Activated naive CD4-positive, alpha-beta T cell treated with anti-CD3 and anti-CD28 coated beads, Interleukin-2, amount 10 ng/mL, durations not matched to agents 7 days and 5 days (primary cell): ENCODE data around the gene LRP2BP.

ENCODE experiments used
- CTCF ChIA-PET: fragments of 350-600 bp; sonication (Branson Sonifier 250); formaldehyde crosslinking; loops from one replicate; lab custom pipeline; 2021; ENCODE audit warnings: antibody characterized with exemption; lab: Charles Lee
- DNase-seq: peaks from one replicate; pipeline ENCODE4 v3.0.0-alpha.2; 2020
- H3K27ac Mint-ChIP-seq: one replicate; pipeline ENCODE4 v1.8.0; 2021; ENCODE audit warnings: mild to moderate bottlenecking, moderate library complexity, mixed read lengths
- H3K27me3 Mint-ChIP-seq: one replicate; pipeline ENCODE4 v1.8.0; 2021; ENCODE audit warnings: mild to moderate bottlenecking, mixed read lengths
- H3K36me3 Mint-ChIP-seq: one replicate; pipeline ENCODE4 v1.8.0; 2021; ENCODE audit warnings: mixed read lengths
- H3K4me1 Mint-ChIP-seq: one replicate; pipeline ENCODE4 v1.8.0; 2021; ENCODE audit warnings: mixed read lengths
- H3K4me3 Mint-ChIP-seq: one replicate; pipeline ENCODE4 v1.8.0; 2021; ENCODE audit warnings: mild to moderate bottlenecking, moderate library complexity, mixed read lengths
- H3K9me3 Mint-ChIP-seq: one replicate; pipeline ENCODE4 v1.8.0; 2021; ENCODE audit warnings: mixed read lengths

Gene LRP2BP

GRCh38 chr4:185408432-185408831 lies 12.7 kb upstream of the LRP2BP start:
- Mint-ChIP-seq H3K27me3 (no peaks in the 10 kb centered on the region), H3K4me1 (no peaks in the 10 kb centered on the region), H3K36me3 (peaks cover 27% of the 10 kb centered on the region), H3K27ac (no peak overlapping the region), H3K9me3 (no peaks in the 10 kb centered on the region), H3K4me3 (no peak overlapping the region)
- CTCF ChIA-PET = no interaction called here
- DNase-seq = no peak

GRCh38 chr4:185405296-185405999 lies 9.7 kb upstream of the LRP2BP start:
- Mint-ChIP-seq H3K9me3 (no peaks in the 10 kb centered on the region), H3K36me3 (peaks cover 42% of the 10 kb centered on the region), H3K4me3 (no peak overlapping the region), H3K27ac (peak overlapping the region; percentile 33), H3K4me1 (peaks cover 5% of the 10 kb centered on the region), H3K27me3 (no peaks in the 10 kb centered on the region)
- CTCF ChIA-PET = interaction anchor here (1.2 kb wide), 1 partner anchor 271 kb away, joined by 4 read pairs; no protein-coding TSS in a partner anchor
- DNase-seq = no peak

GRCh38 chr4:185404031-185404430 lies 8.3 kb upstream of the LRP2BP start:
- no peaks in the 10 kb centered on the region for H3K27me3 Mint-ChIP-seq
- H3K36me3 Mint-ChIP-seq = peaks cover 52% of the 10 kb centered on the region
- H3K9me3 Mint-ChIP-seq = no peaks in the 10 kb centered on the region
- DNase-seq = no peak
- no peak overlapping the region for H3K27ac Mint-ChIP-seq
- no peak overlapping the region for H3K4me3 Mint-ChIP-seq
- H3K4me1 Mint-ChIP-seq = peaks cover 18% of the 10 kb centered on the region
- CTCF ChIA-PET = interaction anchor here (1.2 kb wide), 1 partner anchor 269 kb away, joined by 4 read pairs; no protein-coding TSS in a partner anchor

- Mint-ChIP-seq H3K9me3 (no peaks in the 10 kb centered on the region), H3K27ac (peak overlapping the region; percentile 28), H3K4me3 (no peak overlapping the region), H3K4me1 (peaks cover 50% of the 10 kb centered on the region), H3K36me3 (peaks cover 53% of the 10 kb centered on the region), H3K27me3 (no peaks in the 10 kb centered on the region)
- CTCF ChIA-PET = no interaction called here
- DNase-seq = no peak
Observed at GRCh38 chr4:185399466-185399865, 3.7 kb upstream of the LRP2BP start.

GRCh38 chr4:185398618-185399017 lies 2.9 kb upstream of the LRP2BP start:
- peak overlapping the region; percentile 94 for H3K4me3 Mint-ChIP-seq
- H3K27me3 Mint-ChIP-seq = no peaks in the 10 kb centered on the region
- no peak overlapping the region for H3K27ac Mint-ChIP-seq
- peaks cover 51% of the 10 kb centered on the region for H3K36me3 Mint-ChIP-seq
- CTCF ChIA-PET = interaction anchor here (0.7 kb wide), 1 partner anchor 14 kb away, joined by 3 read pairs; no protein-coding TSS in a partner anchor
- peaks cover 57% of the 10 kb centered on the region for H3K4me1 Mint-ChIP-seq
- H3K9me3 Mint-ChIP-seq = no peaks in the 10 kb centered on the region
- no peak for DNase-seq

- CTCF ChIA-PET = no interaction called here
- Mint-ChIP-seq H3K4me1 (peaks cover 58% of the 10 kb centered on the region), H3K27me3 (no peaks in the 10 kb centered on the region), H3K9me3 (no peaks in the 10 kb centered on the region), H3K27ac (peak within 1 kb of the TSS; percentile 99), H3K36me3 (peaks cover 44% of the 10 kb centered on the region), H3K4me3 (peak within 1 kb of the TSS; percentile 94)
- no peak for DNase-seq
Observed at GRCh38 chr4:185396724-185397385, 1.1 kb upstream of the LRP2BP start, which contains the start of gene ANKRD37. Gene ANKRD37 (plus strand): TSS chr4:185396841. CDS start chr4:185396924, 83 bp downstream.

GRCh38 chr4:185395956-185396723 lies 416 bp upstream of the LRP2BP start:
- H3K4me3 Mint-ChIP-seq = peak overlapping the region; percentile 94
- H3K36me3 Mint-ChIP-seq = peaks cover 41% of the 10 kb centered on the region
- H3K27ac Mint-ChIP-seq = peak overlapping the region; percentile 99
- CTCF ChIA-PET = no interaction called here
- peak; percentile 96 for DNase-seq
- no peaks in the 10 kb centered on the region for H3K9me3 Mint-ChIP-seq
- peaks cover 57% of the 10 kb centered on the region for H3K4me1 Mint-ChIP-seq
- no peaks in the 10 kb centered on the region for H3K27me3 Mint-ChIP-seq

- Mint-ChIP-seq H3K27ac (peak overlapping the region; percentile 99), H3K4me3 (peak overlapping the region; percentile 94), H3K9me3 (no peaks in the 10 kb centered on the region), H3K36me3 (peaks cover 30% of the 10 kb centered on the region), H3K27me3 (no peaks in the 10 kb centered on the region), H3K4me1 (peaks cover 46% of the 10 kb centered on the region)
- CTCF ChIA-PET = no interaction called here
- DNase-seq = no peak
Observed at GRCh38 chr4:185394568-185395237, 1.0 kb downstream of the LRP2BP start.

- CTCF ChIA-PET = no interaction called here
- Mint-ChIP-seq H3K4me1 (peaks cover 23% of the 10 kb centered on the region), H3K36me3 (peaks cover 8% of the 10 kb centered on the region), H3K9me3 (no peaks in the 10 kb centered on the region), H3K27ac (no peak overlapping the region), H3K4me3 (no peak overlapping the region), H3K27me3 (no peaks in the 10 kb centered on the region)
- no peak for DNase-seq
Observed at GRCh38 chr4:185392156-185392555, 3.6 kb downstream of the LRP2BP start.

GRCh38 chr4:185390941-185391340 lies 4.8 kb downstream of the LRP2BP start:
- H3K36me3 Mint-ChIP-seq = peaks cover 3% of the 10 kb centered on the region
- DNase-seq = no peak
- no peaks in the 10 kb centered on the region for H3K27me3 Mint-ChIP-seq
- CTCF ChIA-PET = no interaction called here
- no peaks in the 10 kb centered on the region for H3K9me3 Mint-ChIP-seq
- no peak overlapping the region for H3K4me3 Mint-ChIP-seq
- H3K4me1 Mint-ChIP-seq = peaks cover 20% of the 10 kb centered on the region
- no peak overlapping the region for H3K27ac Mint-ChIP-seq

GRCh38 chr4:185387957-185388356 lies 7.8 kb downstream of the LRP2BP start:
- H3K36me3 Mint-ChIP-seq = peaks cover 6% of the 10 kb centered on the region
- H3K27me3 Mint-ChIP-seq = peaks cover 4% of the 10 kb centered on the region
- no peak for DNase-seq
- H3K27ac Mint-ChIP-seq = no peak overlapping the region
- H3K4me3 Mint-ChIP-seq = no peak overlapping the region
- CTCF ChIA-PET = no interaction called here
- H3K9me3 Mint-ChIP-seq = no peaks in the 10 kb centered on the region
- peaks cover 24% of the 10 kb centered on the region for H3K4me1 Mint-ChIP-seq

- Mint-ChIP-seq H3K27me3 (peaks cover 4% of the 10 kb centered on the region), H3K27ac (no peak overlapping the region), H3K9me3 (peaks cover 5% of the 10 kb centered on the region), H3K36me3 (peaks cover 5% of the 10 kb centered on the region), H3K4me1 (peaks cover 24% of the 10 kb centered on the region), H3K4me3 (peak overlapping the region; percentile 8)
- no peak for DNase-seq
- CTCF ChIA-PET = interaction anchor here (0.6 to 1.7 kb wide), 2 partner anchors 14 to 34 kb away, joined by 3 to 4 read pairs; no protein-coding TSS in a partner anchor
Observed at GRCh38 chr4:185384930-185385331, 10.8 kb downstream of the LRP2BP start.

- CTCF ChIA-PET = interaction anchor here (1.7 kb wide), 1 partner anchor 34 kb away, joined by 4 read pairs; no protein-coding TSS in a partner anchor
- Mint-ChIP-seq H3K4me3 (no peak overlapping the region), H3K9me3 (peaks cover 5% of the 10 kb centered on the region), H3K27me3 (peaks cover 4% of the 10 kb centered on the region), H3K4me1 (peaks cover 24% of the 10 kb centered on the region), H3K27ac (no peak overlapping the region), H3K36me3 (peaks cover 5% of the 10 kb centered on the region)
- DNase-seq = no peak
Observed at GRCh38 chr4:185384061-185384460, 11.7 kb downstream of the LRP2BP start.
